K562 (cell line): ENCODE data around the gene PPOX. TPM values are rescaled to one million over a fixed set of nuclear protein-coding genes. Genes with fewer than 3 reads are reported as not detected.

Source experiments
- FOXK1 ChIP-seq: sonication (generic); formaldehyde crosslinking; IDR thresholded peaks from 2 replicates; pipeline ENCODE4 v1.8.0; 2022; ENCODE audit warnings: missing genetic modification reagents, mild to moderate bottlenecking, borderline replicate concordance
- HMGN3 ChIP-seq: IDR thresholded peaks from 2 replicates; pipeline ENCODE4 v1.6.1; 2011; ENCODE audit warnings: borderline replicate concordance, low read depth, mild to moderate bottlenecking, mixed read lengths, low read length; ENCODE audit not compliant: insufficient read length; ENCODE audit errors: extremely low read depth
- IRF2 ChIP-seq: sonication (generic); formaldehyde crosslinking; IDR thresholded peaks from 2 replicates; pipeline ENCODE4 v1.8.1; 2022; ENCODE audit warnings: mild to moderate bottlenecking, missing genetic modification reagents
- NFRKB ChIP-seq: fragments of 450-650 bp; IDR thresholded peaks from 2 replicates; pipeline ENCODE4 v1.6.1; 2016; ENCODE audit warnings: low read depth
- NONO ChIP-seq, 2 experiments: fragments of 200-400 bp in 1 of 2; fragments of 450-650 bp in 1 of 2; formaldehyde crosslinking in 1 of 2; IDR thresholded peaks; 2 replicates each; pipeline ENCODE4 v1.6.1; 2017; ENCODE audit warnings: low read depth in 2 of 2, mild to moderate bottlenecking in 2 of 2, moderate library complexity in 2 of 2, low read length in 1 of 2
- PBX2 ChIP-seq, 2 experiments: IDR thresholded peaks in 1 of 2; conservative IDR thresholded peaks in 1 of 2; 2 replicates each; pipeline ENCODE4 v1.6.1; 2016; ENCODE audit warnings: low read depth in 2 of 2, mild to moderate bottlenecking in 1 of 2, missing compliant biosample characterization in 1 of 2, missing genetic modification characterization in 1 of 2, moderate library complexity in 1 of 2
- PHB2 ChIP-seq: fragments of 450-650 bp; IDR thresholded peaks from 2 replicates; pipeline ENCODE4 v1.6.1; 2017; ENCODE audit warnings: low read depth
- PTBP1 ChIP-seq: fragments of 200-400 bp; formaldehyde crosslinking; IDR thresholded peaks from 2 replicates; pipeline ENCODE4 v1.6.1; 2017; ENCODE audit warnings: low read depth, low read length
- SIX5 ChIP-seq, 2 experiments: IDR thresholded peaks; 2 replicates each; pipeline ENCODE4 v1.6.1; 2011; ENCODE audit warnings: low read length in 2 of 2, borderline replicate concordance in 1 of 2, low read depth in 1 of 2, mild to moderate bottlenecking in 1 of 2, moderate library complexity in 1 of 2; ENCODE audit not compliant: insufficient read depth in 1 of 2
- SRSF3 ChIP-seq: fragments of 200-400 bp; formaldehyde crosslinking; IDR thresholded peaks from 2 replicates; pipeline ENCODE4 v1.6.1; 2016; ENCODE audit warnings: mild to moderate bottlenecking, low read length, moderate library complexity; ENCODE audit not compliant: insufficient read depth
- TAF9B ChIP-seq: fragments of 450-650 bp; IDR thresholded peaks from 2 replicates; pipeline ENCODE4 v1.6.1; 2018; ENCODE audit warnings: mild to moderate bottlenecking; ENCODE audit not compliant: partially characterized antibody
- ZC3H11A ChIP-seq: IDR thresholded peaks from 2 replicates; pipeline ENCODE4 v1.6.1; 2012; ENCODE audit warnings: low read depth, low read length, improper control_type of control experiment
- ZEB2 ChIP-seq: fragments of 450-650 bp; IDR thresholded peaks from 2 replicates; pipeline ENCODE4 v1.6.1; 2016
- ZNF224 ChIP-seq: sonication (generic); formaldehyde crosslinking; IDR thresholded peaks from 2 replicates; pipeline ENCODE4 v1.8.0; 2022; ENCODE audit warnings: mild to moderate bottlenecking, missing genetic modification reagents
- ZNF431 ChIP-seq: sonication (generic); formaldehyde crosslinking; IDR thresholded peaks from 2 replicates; pipeline ENCODE4 v1.8.0; 2022; ENCODE audit warnings: mild to moderate bottlenecking, missing genetic modification reagents
- ZNF695 ChIP-seq: fragments of 450-650 bp; formaldehyde crosslinking; IDR thresholded peaks from 2 replicates; pipeline ENCODE4 v1.4.0; 2020; ENCODE audit warnings: mild to moderate bottlenecking, moderate library complexity
- ZNF79 ChIP-seq: fragments of 250-450 bp; sonication (Bioruptor Pico); IDR thresholded peaks from 2 replicates; pipeline ENCODE4 v1.4.0; 2020; ENCODE audit warnings: low read depth, mild to moderate bottlenecking, moderate library complexity
- polyA plus RNA-seq, 8 experiments: library from polyadenylated mRNA; depleted of rRNA in 4 of 8; stranded (reverse) in 5 of 8; unstranded in 3 of 8; fragments of >200 nt; fragmentation: Nextera tagmentation in 2 of 8; fragmentation: Illumina TruSeq in 1 of 8; extraction: Ambion mirVana in 2 of 8; extraction: Trizol in 1 of 8; gene quantifications; 2 replicates each; pipeline versions ENCODE4 v1.2.1 to v1.2.3, GENCODE V29; 2011 to 2014; ENCODE audit warnings: inconsistent platforms in 1 of 8, missing spikeins in 1 of 8
- total RNA-seq, 7 experiments: library from RNA; depleted of rRNA in 6 of 7; stranded (reverse); fragments of >200 nt in 6 of 7; fragmentation: Illumina TruSeq in 2 of 7; extraction: Trizol in 2 of 7; gene quantifications; 2 replicates each; pipeline versions ENCODE4 v1.2.1 to v1.2.3, GENCODE V29; 2011 to 2021; ENCODE audit warnings: low replicate concordance in 1 of 7
- TF ChIP-seq, protein P1 (sequence below), 2 experiments: fragments of 450-650 bp; IDR thresholded peaks; 2 replicates each; pipeline ENCODE4 v1.6.1; 2018; ENCODE audit warnings: mild to moderate bottlenecking in 2 of 2, low read depth in 1 of 2; ENCODE audit not compliant: partially characterized antibody in 2 of 2
- TF ChIP-seq, protein P2 (sequence below): fragments of 250-450 bp; sonication (Bioruptor Pico); IDR thresholded peaks from 2 replicates; pipeline ENCODE4 v1.8.0; 2022; ENCODE audit warnings: inconsistent platforms, mild to moderate bottlenecking, moderate library complexity, borderline replicate concordance

PPOX gene
- total and polyA plus RNA-seq, 9 of the 15 experiments (the other 6 are each of a cell fraction or from before 2014, with no cell fraction given), result 17.0 to 57.1 (median 38.9) TPM

- TF ChIP-seq, protein P1, sequence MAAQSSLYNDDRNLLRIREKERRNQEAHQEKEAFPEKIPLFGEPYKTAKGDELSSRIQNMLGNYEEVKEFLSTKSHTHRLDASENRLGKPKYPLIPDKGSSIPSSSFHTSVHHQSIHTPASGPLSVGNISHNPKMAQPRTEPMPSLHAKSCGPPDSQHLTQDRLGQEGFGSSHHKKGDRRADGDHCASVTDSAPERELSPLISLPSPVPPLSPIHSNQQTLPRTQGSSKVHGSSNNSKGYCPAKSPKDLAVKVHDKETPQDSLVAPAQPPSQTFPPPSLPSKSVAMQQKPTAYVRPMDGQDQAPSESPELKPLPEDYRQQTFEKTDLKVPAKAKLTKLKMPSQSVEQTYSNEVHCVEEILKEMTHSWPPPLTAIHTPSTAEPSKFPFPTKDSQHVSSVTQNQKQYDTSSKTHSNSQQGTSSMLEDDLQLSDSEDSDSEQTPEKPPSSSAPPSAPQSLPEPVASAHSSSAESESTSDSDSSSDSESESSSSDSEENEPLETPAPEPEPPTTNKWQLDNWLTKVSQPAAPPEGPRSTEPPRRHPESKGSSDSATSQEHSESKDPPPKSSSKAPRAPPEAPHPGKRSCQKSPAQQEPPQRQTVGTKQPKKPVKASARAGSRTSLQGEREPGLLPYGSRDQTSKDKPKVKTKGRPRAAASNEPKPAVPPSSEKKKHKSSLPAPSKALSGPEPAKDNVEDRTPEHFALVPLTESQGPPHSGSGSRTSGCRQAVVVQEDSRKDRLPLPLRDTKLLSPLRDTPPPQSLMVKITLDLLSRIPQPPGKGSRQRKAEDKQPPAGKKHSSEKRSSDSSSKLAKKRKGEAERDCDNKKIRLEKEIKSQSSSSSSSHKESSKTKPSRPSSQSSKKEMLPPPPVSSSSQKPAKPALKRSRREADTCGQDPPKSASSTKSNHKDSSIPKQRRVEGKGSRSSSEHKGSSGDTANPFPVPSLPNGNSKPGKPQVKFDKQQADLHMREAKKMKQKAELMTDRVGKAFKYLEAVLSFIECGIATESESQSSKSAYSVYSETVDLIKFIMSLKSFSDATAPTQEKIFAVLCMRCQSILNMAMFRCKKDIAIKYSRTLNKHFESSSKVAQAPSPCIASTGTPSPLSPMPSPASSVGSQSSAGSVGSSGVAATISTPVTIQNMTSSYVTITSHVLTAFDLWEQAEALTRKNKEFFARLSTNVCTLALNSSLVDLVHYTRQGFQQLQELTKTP (IDR thresholded peaks at IDR 0.05; ENCODE audit: low read depth in 1 of 2, partially characterized antibody in 2 of 2), result peak in 1 of 2 experiments; percentile 69
- TF ChIP-seq SRSF3 (no peak), ZNF79 (no peak), IRF2 (no peak), FOXK1 (CRISPR knock-in tag) (no peak), NONO (IDR thresholded peaks at IDR 0.05; ENCODE audit: low read depth in 2 of 2, low read length in 1 of 2) (peak; percentile 50 to 60; a peak in 2 of 4 replicates), TAF9B (peak; percentile 16), ZNF431 (CRISPR knock-in tag) (no peak), SIX5 (IDR thresholded peaks at IDR 0.05; ENCODE audit: borderline replicate concordance in 1 of 2, insufficient read depth in 1 of 2, low read depth in 1 of 2, low read length in 2 of 2) (peak; percentile 66 to 75), NFRKB (peak; percentile 83; the same call in 1 of the 2 replicates), ZNF695 (CRISPR knock-in tag) (no peak), PHB2 (no peak), ZEB2 (peak; percentile 25; the same call in 1 of the 2 replicates), ZNF224 (CRISPR knock-in tag) (no peak), PTBP1 (no peak), HMGN3 (peak; percentile 71), ZC3H11A (no peak), PBX2 (CRISPR knock-in tag; IDR thresholded peaks at IDR 0.05; ENCODE audit: low read depth) (peak; percentile 29; the same call in 1 of the 2 replicates), PBX2 (tag; conservative IDR thresholded peaks at IDR 0.05; ENCODE audit: low read depth) (no peak)
- TF ChIP-seq, protein P2, sequence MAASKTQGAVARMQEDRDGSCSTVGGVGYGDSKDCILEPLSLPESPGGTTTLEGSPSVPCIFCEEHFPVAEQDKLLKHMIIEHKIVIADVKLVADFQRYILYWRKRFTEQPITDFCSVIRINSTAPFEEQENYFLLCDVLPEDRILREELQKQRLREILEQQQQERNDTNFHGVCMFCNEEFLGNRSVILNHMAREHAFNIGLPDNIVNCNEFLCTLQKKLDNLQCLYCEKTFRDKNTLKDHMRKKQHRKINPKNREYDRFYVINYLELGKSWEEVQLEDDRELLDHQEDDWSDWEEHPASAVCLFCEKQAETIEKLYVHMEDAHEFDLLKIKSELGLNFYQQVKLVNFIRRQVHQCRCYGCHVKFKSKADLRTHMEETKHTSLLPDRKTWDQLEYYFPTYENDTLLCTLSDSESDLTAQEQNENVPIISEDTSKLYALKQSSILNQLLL (CRISPR knock-in tag), result no peak
Observed at GRCh38 chr1:161132410-161133219, 33.6 kb upstream of the PPOX start, which contains the start of gene DEDD (continued).
